Hematopoietic multipotent progenitor cell (in vitro differentiated cells): ENCODE data around the gene MAFF. TPM values are rescaled to one million over a fixed set of nuclear protein-coding genes. Genes with fewer than 3 reads are reported as not detected.

ENCODE experiments used
- DNase-seq, 3 donors: peaks; one replicate each; pipeline ENCODE4 v3.0.0-alpha.2; 2011 to 2015; ENCODE audit warnings: low read depth in 2 of 3, low spot score in 2 of 3
- total RNA-seq: library from RNA; depleted of rRNA; stranded (reverse); fragments of >200 nt; gene quantifications from one replicate; pipeline ENCODE4 v1.2.3, GENCODE V29; 2012

Gene MAFF
- total RNA-seq, 1 donor = 92.4 TPM

- DNase-seq = no peak
These were observed 1.5 kb downstream of the MAFF start for GRCh38 chr22:38203090-38203810.

GRCh38 chr22:38203855-38204514 lies 2.2 kb downstream of the MAFF start:
- DNase-seq = no peak

GRCh38 chr22:38204784-38205183 lies 3.0 kb downstream of the MAFF start:
- peak in 1 of 3 donors; percentile 73 for DNase-seq

GRCh38 chr22:38205261-38206128 lies 3.7 kb downstream of the MAFF start:
- no peak for DNase-seq

GRCh38 chr22:38207898-38208432 lies 6.2 kb downstream of the MAFF start:
- no peak for DNase-seq

GRCh38 chr22:38208551-38208968 lies 6.8 kb downstream of the MAFF start:
- DNase-seq = no peak

GRCh38 chr22:38211556-38211955 lies 9.8 kb downstream of the MAFF start:
- DNase-seq = no peak

GRCh38 chr22:38212442-38212841 lies 10.6 kb downstream of the MAFF start:
- DNase-seq = no peak

GRCh38 chr22:38213319-38213989 lies 11.7 kb downstream of the MAFF start:
- no peak for DNase-seq

- DNase-seq = no peak
These were observed 12.2 kb downstream of the MAFF start for GRCh38 chr22:38213990-38214301.

GRCh38 chr22:38214302-38215056 lies 12.7 kb downstream of the MAFF start:
- DNase-seq = peak in 2 of 3 donors; percentile 72 to 78

GRCh38 chr22:38215156-38216038 lies 13.6 kb downstream of the MAFF start:
- DNase-seq = no peak

- DNase-seq = no peak
These were observed 17.1 kb downstream of the MAFF start for GRCh38 chr22:38218661-38219622.

GRCh38 chr22:38219632-38220031 lies 17.8 kb downstream of the MAFF start:
- DNase-seq = no peak

GRCh38 chr22:38220163-38220562 lies 18.4 kb downstream of the MAFF start:
- no peak for DNase-seq

GRCh38 chr22:38220653-38221386 lies 19.0 kb downstream of the MAFF start:
- DNase-seq = no peak

GRCh38 chr22:38221407-38221806 lies 19.6 kb downstream of the MAFF start:
- no peak for DNase-seq
